Osteocyte (in vitro differentiated cells): ENCODE data around the gene CSAG2. TPM values are rescaled to one million over a fixed set of nuclear protein-coding genes. Genes with fewer than 3 reads are reported as not detected.
A peak's percentile ranks its signal among the peaks of the same experiment; 100 is the strongest.

Experiments used
- DNase-seq: peaks from one replicate; pipeline ENCODE4 v3.0.0; 2021; ENCODE audit warnings: mixed read lengths; ENCODE audit not compliant: unreplicated experiment; ENCODE audit errors: extremely low spot score
- H3K27ac Mint-ChIP-seq: one replicate; pipeline ENCODE4 v1.8.0; 2021; ENCODE audit warnings: mild to moderate bottlenecking, mixed read lengths; ENCODE audit not compliant: unreplicated experiment
- H3K27me3 Mint-ChIP-seq: one replicate; pipeline ENCODE4 v1.8.0; 2021; ENCODE audit warnings: mixed read lengths; ENCODE audit not compliant: unreplicated experiment
- H3K36me3 Mint-ChIP-seq: one replicate; pipeline ENCODE4 v1.8.0; 2021; ENCODE audit warnings: mixed read lengths; ENCODE audit not compliant: unreplicated experiment
- H3K4me1 Mint-ChIP-seq: one replicate; pipeline ENCODE4 v1.8.0; 2021; ENCODE audit warnings: mixed read lengths; ENCODE audit not compliant: unreplicated experiment
- H3K4me3 Mint-ChIP-seq: one replicate; pipeline ENCODE4 v1.8.0; 2021; ENCODE audit warnings: mild to moderate bottlenecking, moderate library complexity, mixed read lengths; ENCODE audit not compliant: unreplicated experiment
- H3K9me3 Mint-ChIP-seq: one replicate; pipeline ENCODE4 v1.8.0; 2021; ENCODE audit warnings: mixed read lengths; ENCODE audit not compliant: unreplicated experiment
- total RNA-seq: library from RNA; stranded (reverse); gene quantifications from 2 replicates; pipeline ENCODE4 v1.2.1, GENCODE V29; 2021
- TF ChIP-seq, protein P1 (sequence below): fragments of 200-600 bp; sonication (generic); IDR thresholded peaks from 2 replicates; pipeline ENCODE4 v1.5.0; 2021; ENCODE audit warnings: antibody characterized with exemption, mild to moderate bottlenecking, moderate library complexity

The CSAG2 gene
- total RNA-seq, 1 donor from 2014 or later: not detected

DNA sequence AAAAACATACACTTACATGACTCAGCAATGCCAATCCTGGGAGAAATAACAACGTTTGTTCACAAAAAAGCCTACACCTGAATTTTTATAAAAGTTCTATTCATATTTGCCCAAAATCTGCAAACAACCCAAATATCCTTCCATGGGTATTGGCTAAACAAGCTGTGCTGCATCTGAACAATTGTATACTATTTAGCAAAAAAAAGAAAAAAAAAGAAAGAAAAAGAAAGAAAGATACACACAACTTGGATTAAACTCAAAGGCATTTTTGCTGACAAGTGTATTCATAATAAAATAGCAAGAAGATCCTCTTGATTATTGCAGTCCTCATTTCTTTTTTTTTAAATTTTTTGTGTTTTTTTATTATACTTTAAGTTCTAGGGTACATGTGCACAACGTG, 34.9 kb downstream of the CSAG2 start:
- no peaks in the 10 kb centered on the region for H3K27me3 Mint-ChIP-seq
- no peaks in the 10 kb centered on the region for H3K4me1 Mint-ChIP-seq
- DNase-seq: no peak
- no peaks in the 10 kb centered on the region for H3K36me3 Mint-ChIP-seq
- no peak overlapping the region for H3K27ac Mint-ChIP-seq
- H3K9me3 Mint-ChIP-seq: peaks cover 22% of the 10 kb centered on the region
- TF ChIP-seq, protein P1, sequence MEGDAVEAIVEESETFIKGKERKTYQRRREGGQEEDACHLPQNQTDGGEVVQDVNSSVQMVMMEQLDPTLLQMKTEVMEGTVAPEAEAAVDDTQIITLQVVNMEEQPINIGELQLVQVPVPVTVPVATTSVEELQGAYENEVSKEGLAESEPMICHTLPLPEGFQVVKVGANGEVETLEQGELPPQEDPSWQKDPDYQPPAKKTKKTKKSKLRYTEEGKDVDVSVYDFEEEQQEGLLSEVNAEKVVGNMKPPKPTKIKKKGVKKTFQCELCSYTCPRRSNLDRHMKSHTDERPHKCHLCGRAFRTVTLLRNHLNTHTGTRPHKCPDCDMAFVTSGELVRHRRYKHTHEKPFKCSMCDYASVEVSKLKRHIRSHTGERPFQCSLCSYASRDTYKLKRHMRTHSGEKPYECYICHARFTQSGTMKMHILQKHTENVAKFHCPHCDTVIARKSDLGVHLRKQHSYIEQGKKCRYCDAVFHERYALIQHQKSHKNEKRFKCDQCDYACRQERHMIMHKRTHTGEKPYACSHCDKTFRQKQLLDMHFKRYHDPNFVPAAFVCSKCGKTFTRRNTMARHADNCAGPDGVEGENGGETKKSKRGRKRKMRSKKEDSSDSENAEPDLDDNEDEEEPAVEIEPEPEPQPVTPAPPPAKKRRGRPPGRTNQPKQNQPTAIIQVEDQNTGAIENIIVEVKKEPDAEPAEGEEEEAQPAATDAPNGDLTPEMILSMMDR: no peak
- no peak overlapping the region for H3K4me3 Mint-ChIP-seq

DNA sequence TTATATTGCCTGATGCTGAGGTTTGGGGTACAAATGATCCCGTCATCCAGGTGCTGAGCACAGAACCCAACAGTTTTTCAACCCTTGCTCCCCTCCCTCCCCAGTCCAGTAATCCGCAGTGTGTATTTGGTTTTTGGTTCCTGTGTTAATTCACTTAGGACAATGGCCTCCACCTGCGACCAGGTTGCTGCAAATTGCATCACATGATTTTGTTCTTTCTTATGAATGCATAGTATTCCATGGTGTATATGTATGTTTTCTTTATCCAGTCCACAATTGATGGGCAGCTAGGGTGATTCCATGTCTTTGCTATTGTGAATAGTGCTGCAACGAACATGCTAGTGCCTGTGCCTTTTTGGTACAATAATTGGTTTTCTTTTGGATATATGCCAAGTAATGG, 46.0 kb downstream of the CSAG2 start:
- Mint-ChIP-seq H3K9me3 (peaks cover 30% of the 10 kb centered on the region), H3K27ac (no peak overlapping the region), H3K4me1 (no peaks in the 10 kb centered on the region), H3K27me3 (no peaks in the 10 kb centered on the region), H3K4me3 (no peak overlapping the region), H3K36me3 (no peaks in the 10 kb centered on the region)
- TF ChIP-seq, protein P1: no peak
- no peak for DNase-seq

DNA sequence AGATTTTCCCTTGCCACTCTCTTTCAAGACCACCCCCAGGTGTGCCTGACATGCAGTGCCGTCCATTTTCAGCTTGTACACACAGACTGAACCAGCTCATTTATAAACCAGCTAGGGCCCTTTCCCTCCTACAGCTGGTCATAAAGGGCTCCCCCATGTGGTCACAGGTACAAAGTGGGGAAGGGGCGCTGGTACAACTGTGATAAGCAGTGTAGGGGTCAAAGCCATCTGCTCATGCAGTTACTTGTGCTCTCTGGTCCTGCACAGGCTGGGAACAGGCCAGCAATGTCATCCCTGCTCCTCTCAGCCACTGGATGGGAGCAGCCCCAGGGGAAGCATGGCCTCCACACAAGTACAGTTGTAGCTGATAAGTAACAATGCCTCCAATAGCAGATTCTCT, 50.8 kb downstream of the CSAG2 start:
- Mint-ChIP-seq H3K9me3 (peaks cover 6% of the 10 kb centered on the region), H3K4me3 (no peak overlapping the region), H3K27me3 (no peaks in the 10 kb centered on the region), H3K27ac (no peak overlapping the region), H3K36me3 (no peaks in the 10 kb centered on the region), H3K4me1 (no peaks in the 10 kb centered on the region)
- peak; percentile 63 for DNase-seq
- TF ChIP-seq, protein P1: no peak

Other genes starting within 250 kb of the CSAG2 start
- not detected in 2 replicates for gene GABRQ, start 71.4 kb downstream of the CSAG2 start, total RNA-seq
- not detected in 2 replicates for gene MAGEA3, start 10.5 kb downstream of the CSAG2 start, total RNA-seq
- gene MAGEA2B, start 5.4 kb upstream of the CSAG2 start, total RNA-seq: not detected in 2 replicates
- gene CSAG1, start 24.4 kb upstream of the CSAG2 start, total RNA-seq: not detected in 2 replicates
- gene MAGEA12, start 24.5 kb upstream of the CSAG2 start, total RNA-seq: not detected in 2 replicates
- not detected in 2 replicates for gene MAGEA2, start 44.6 kb upstream of the CSAG2 start, total RNA-seq
- gene CSAG3, start 49.9 kb upstream of the CSAG2 start, total RNA-seq: not detected in 2 replicates
- not detected in 2 replicates for gene MAGEA6, start 60.4 kb upstream of the CSAG2 start, total RNA-seq
- gene CETN2, start 121.5 kb upstream of the CSAG2 start, total RNA-seq: 32.0 and 34.8 TPM in 2 replicates
- 14.1 and 14.7 TPM in 2 replicates for gene NSDHL, start 121.8 kb upstream of the CSAG2 start, total RNA-seq
- 8.0 TPM in 2 replicates for gene ZNF185, start 188.8 kb upstream of the CSAG2 start, total RNA-seq